Hepatocyte (in vitro differentiated cells): ENCODE results near the gene TMEM184B. TPM values are rescaled to one million over a fixed set of nuclear protein-coding genes. Genes with fewer than 3 reads are reported as not detected.
A peak's percentile ranks its signal among the peaks of the same experiment; 100 is the strongest.

Experiments
- DNase-seq: peaks from one replicate; pipeline ENCODE4 v3.0.0-alpha.2; 2016; ENCODE audit warnings: low spot score
- H2AFZ ChIP-seq: fragments of 200-600 bp; sonication (generic); 2 replicates; pipeline ENCODE4 v1.6.0; 2016; ENCODE audit warnings: antibody characterized with exemption, mild to moderate bottlenecking
- H3K27ac ChIP-seq: fragments of 200-600 bp; sonication (generic); 2 replicates; pipeline ENCODE4 v1.5.1; 2016; ENCODE audit warnings: mild to moderate bottlenecking
- H3K27me3 ChIP-seq: fragments of 200-600 bp; sonication (generic); 2 replicates; pipeline ENCODE4 v1.6.1; 2016
- H3K36me3 ChIP-seq: fragments of 200-600 bp; sonication (generic); replicated peaks from 2 replicates; pipeline ENCODE4 v1.5.1; 2016; ENCODE audit warnings: low read depth; ENCODE audit not compliant: insufficient read depth
- H3K4me1 ChIP-seq: fragments of 200-600 bp; sonication (generic); 2 replicates; pipeline ENCODE4 v1.5.1; 2016; ENCODE audit warnings: mild to moderate bottlenecking, moderate library complexity; ENCODE audit not compliant: insufficient read depth
- H3K4me2 ChIP-seq: fragments of 200-600 bp; sonication (generic); 2 replicates; pipeline ENCODE4 v1.6.0; 2016
- H3K4me3 ChIP-seq: fragments of 200-600 bp; sonication (generic); 2 replicates; pipeline ENCODE4 v1.5.1; 2016; ENCODE audit warnings: mild to moderate bottlenecking
- H3K79me2 ChIP-seq: fragments of 200-600 bp; sonication (generic); 2 replicates; pipeline ENCODE4 v1.6.0; 2017; ENCODE audit warnings: mild to moderate bottlenecking
- H3K9me2 ChIP-seq: fragments of 200-600 bp; sonication (generic); replicated peaks from 2 replicates; pipeline ENCODE4 v1.6.0; 2017; ENCODE audit warnings: mild to moderate bottlenecking; ENCODE audit not compliant: insufficient read depth
- H3K9me3 ChIP-seq: fragments of 200-600 bp; sonication (generic); 2 replicates; pipeline ENCODE4 v1.5.1; 2016; ENCODE audit warnings: low read depth, mild to moderate bottlenecking
- H4K20me1 ChIP-seq: fragments of 200-600 bp; sonication (generic); 2 replicates; pipeline ENCODE4 v1.6.0; 2016; ENCODE audit warnings: mild to moderate bottlenecking; ENCODE audit not compliant: insufficient read depth, poor library complexity, severe bottlenecking
- EZH2 ChIP-seq: fragments of 200-600 bp; sonication (generic); IDR thresholded peaks from 2 replicates; pipeline ENCODE4 v1.6.1; 2016; ENCODE audit warnings: antibody characterized with exemption, mild to moderate bottlenecking, borderline replicate concordance
- EZH2phosphoT487 ChIP-seq: fragments of 200-600 bp; sonication (generic); IDR thresholded peaks from one replicate; pipeline ENCODE4 v1.6.1; 2018; ENCODE audit warnings: antibody characterized with exemption, mild to moderate bottlenecking, low read depth, moderate library complexity; ENCODE audit not compliant: unreplicated experiment, severe bottlenecking
- WGBS: methylation state at CpG from one replicate; pipeline ENCODE4 v1.1.6; 2016; ENCODE audit warnings: low lambda C conversion rate; ENCODE audit errors: missing lambda C conversion rate; 5-methylcytosine and 5-hydroxymethylcytosine counted together
- polyA plus RNA-seq: library from polyadenylated mRNA; unstranded; fragments of >200 nt; fragmentation: Nextera tagmentation; extraction: Ambion mirVana; gene quantifications from 2 replicates; pipeline ENCODE4 v1.2.1, GENCODE V29; 2016
- total RNA-seq: library from RNA; depleted of rRNA; stranded (reverse); fragments of >200 nt; gene quantifications from 2 replicates; pipeline ENCODE4 v1.2.3, GENCODE V29; 2014
- TF ChIP-seq, protein P1 (sequence below): fragments of 200-600 bp; sonication (generic); IDR thresholded peaks from 2 replicates; pipeline ENCODE4 v1.5.1; 2016; ENCODE audit warnings: antibody characterized with exemption, mild to moderate bottlenecking; ENCODE audit not compliant: poor library complexity

Gene TMEM184B
- total and polyA plus RNA-seq, 2 experiments from 2014 or later, result 58.2 to 102 TPM

GRCh38 chr22:38202437-38203089 lies 70.2 kb downstream of the TMEM184B start:
- H3K79me2 ChIP-seq, result peaks cover 42% of the 10 kb centered on the region

GRCh38 chr22:38201711-38202436 lies 70.9 kb downstream of the TMEM184B start, which contains the start of gene MAFF:
MAFF (plus strand) TSS chr22:38201994; CDS start chr22:38213854, 11,860 bp downstream.
- H3K4me2 ChIP-seq, result peak within 1 kb of the TSS; percentile 96
- H3K27me3 ChIP-seq, result no peaks in the 10 kb centered on the region
- no peaks in the 10 kb centered on the region for H3K4me1 ChIP-seq
- no peaks in the 10 kb centered on the region for H3K36me3 ChIP-seq
- H3K9me2 ChIP-seq, result no peaks in the 10 kb centered on the region
- peak within 1 kb of the TSS; percentile 66 for H3K4me3 ChIP-seq
- no peaks in the 10 kb centered on the region for H3K9me3 ChIP-seq
- peaks cover 33% of the 10 kb centered on the region for H4K20me1 ChIP-seq
- H3K27ac ChIP-seq, result peak within 1 kb of the TSS; percentile 98
- H2AFZ ChIP-seq, result peak within 1 kb of the TSS; percentile 32
- H3K79me2 ChIP-seq, result peaks cover 37% of the 10 kb centered on the region
- DNase-seq, result peak; percentile 99
- TF ChIP-seq EZH2phosphoT487 (no peak), EZH2 (no peak)
- TF ChIP-seq, protein P1, sequence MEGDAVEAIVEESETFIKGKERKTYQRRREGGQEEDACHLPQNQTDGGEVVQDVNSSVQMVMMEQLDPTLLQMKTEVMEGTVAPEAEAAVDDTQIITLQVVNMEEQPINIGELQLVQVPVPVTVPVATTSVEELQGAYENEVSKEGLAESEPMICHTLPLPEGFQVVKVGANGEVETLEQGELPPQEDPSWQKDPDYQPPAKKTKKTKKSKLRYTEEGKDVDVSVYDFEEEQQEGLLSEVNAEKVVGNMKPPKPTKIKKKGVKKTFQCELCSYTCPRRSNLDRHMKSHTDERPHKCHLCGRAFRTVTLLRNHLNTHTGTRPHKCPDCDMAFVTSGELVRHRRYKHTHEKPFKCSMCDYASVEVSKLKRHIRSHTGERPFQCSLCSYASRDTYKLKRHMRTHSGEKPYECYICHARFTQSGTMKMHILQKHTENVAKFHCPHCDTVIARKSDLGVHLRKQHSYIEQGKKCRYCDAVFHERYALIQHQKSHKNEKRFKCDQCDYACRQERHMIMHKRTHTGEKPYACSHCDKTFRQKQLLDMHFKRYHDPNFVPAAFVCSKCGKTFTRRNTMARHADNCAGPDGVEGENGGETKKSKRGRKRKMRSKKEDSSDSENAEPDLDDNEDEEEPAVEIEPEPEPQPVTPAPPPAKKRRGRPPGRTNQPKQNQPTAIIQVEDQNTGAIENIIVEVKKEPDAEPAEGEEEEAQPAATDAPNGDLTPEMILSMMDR, result no peak
- WGBS, result under 1% methylated on average over 69 of the region's 85 CpGs

More at GRCh38 chr22:38202437-38203089, 70.2 kb downstream of the TMEM184B start:
- peak overlapping the region; percentile 3 for H2AFZ ChIP-seq
- peak overlapping the region; percentile 66 for H3K4me3 ChIP-seq
- H3K27ac ChIP-seq, result peak overlapping the region; percentile 98
- peaks cover 34% of the 10 kb centered on the region for H4K20me1 ChIP-seq
- no peaks in the 10 kb centered on the region for H3K9me3 ChIP-seq
- no peaks in the 10 kb centered on the region for H3K27me3 ChIP-seq
- H3K4me1 ChIP-seq, result no peaks in the 10 kb centered on the region
- under 1% methylated on average over 57 of the region's 74 CpGs for WGBS
- H3K4me2 ChIP-seq, result peak overlapping the region; percentile 96
- no peak for TF ChIP-seq EZH2phosphoT487
- TF ChIP-seq, protein P1, result no peak
- TF ChIP-seq EZH2, result no peak
- H3K9me2 ChIP-seq, result no peaks in the 10 kb centered on the region
- peak; percentile 94 for DNase-seq
- H3K36me3 ChIP-seq, result no peaks in the 10 kb centered on the region

DNA sequence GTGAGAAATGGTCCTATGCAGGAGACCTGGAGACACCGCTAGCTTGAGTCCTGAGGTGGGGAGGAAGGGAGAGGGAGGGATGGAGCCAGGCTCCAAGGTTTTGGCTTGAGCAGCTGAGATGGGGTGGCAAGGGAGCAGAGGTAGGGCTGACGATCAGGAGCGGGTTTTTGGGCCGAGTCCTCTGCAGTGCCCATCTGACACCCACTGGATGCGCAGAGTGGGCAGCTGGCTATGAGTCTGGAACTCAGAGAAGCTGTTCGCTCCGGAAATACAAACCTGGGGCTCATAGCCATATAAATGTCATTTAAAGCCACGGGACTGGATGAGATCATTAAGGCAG lies 71.5 kb downstream of the TMEM184B start:
- WGBS, result 21% methylated on average over 8 of the region's 8 CpGs
- TF ChIP-seq, protein P1, result no peak
- TF ChIP-seq EZH2phosphoT487 (no peak), EZH2 (no peak)
- no peaks in the 10 kb centered on the region for H3K27me3 ChIP-seq
- peak overlapping the region; percentile 74 for H3K27ac ChIP-seq
- peak overlapping the region; percentile 32 for H2AFZ ChIP-seq
- no peaks in the 10 kb centered on the region for H3K4me1 ChIP-seq
- no peak for DNase-seq
- H3K9me3 ChIP-seq, result no peaks in the 10 kb centered on the region
- peaks cover 32% of the 10 kb centered on the region for H3K79me2 ChIP-seq
- peak overlapping the region; percentile 70 for H3K4me2 ChIP-seq
- no peaks in the 10 kb centered on the region for H3K9me2 ChIP-seq
- H4K20me1 ChIP-seq, result peaks cover 28% of the 10 kb centered on the region
- H3K36me3 ChIP-seq, result no peaks in the 10 kb centered on the region
- H3K4me3 ChIP-seq, result no peak overlapping the region
